AG20443 (cell line): ENCODE results near the gene MRPL57.
A peak's percentile ranks its signal among the peaks of the same experiment; 100 is the strongest.
"Not testable (repeated sequence)": the region's sequence is repeated elsewhere in the genome, so short reads cannot be mapped to it uniquely, and the experiment has no call there.

Experiments
- DNase-seq: peaks from one replicate; pipeline ENCODE4 v3.0.0; 2012; ENCODE audit warnings: low spot score, mixed read lengths

MRPL57 gene

GRCh38 chr13:21176215-21176981, at the start of gene MRPL57, which contains the start of gene SKA3:
Gene MRPL57 (plus strand): TSS chr13:21176658. CDS start chr13:21176917, 259 bp downstream.
Gene SKA3 (minus strand): TSS chr13:21176552. CDS start chr13:21176477, 75 bp downstream.
- DNase-seq, result peak; percentile 99

DNA sequence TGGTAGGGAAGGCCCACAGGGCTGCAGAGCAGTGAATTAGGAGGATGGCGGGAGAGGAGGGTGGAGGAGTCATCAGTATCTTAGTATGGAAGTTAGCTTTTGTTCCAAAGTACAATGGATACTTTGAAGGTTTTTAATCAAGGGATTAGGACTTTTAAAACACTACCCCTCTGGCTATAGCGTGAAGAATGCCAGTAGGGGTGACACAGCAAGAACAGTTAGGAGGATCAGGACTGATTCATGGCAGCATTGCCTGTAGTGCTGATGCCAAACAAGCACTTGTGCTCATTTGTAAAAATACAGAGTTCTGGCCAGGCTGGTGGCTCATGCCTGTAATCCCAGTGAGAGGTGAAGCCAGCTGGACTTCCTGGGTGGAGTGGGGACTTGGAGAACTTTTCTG, 46.3 kb upstream of the MRPL57 start:
- DNase-seq, result no peak

GRCh38 chr13:21133077-21133476, 43.4 kb upstream of the MRPL57 start:
- DNase-seq, result no peak

DNA sequence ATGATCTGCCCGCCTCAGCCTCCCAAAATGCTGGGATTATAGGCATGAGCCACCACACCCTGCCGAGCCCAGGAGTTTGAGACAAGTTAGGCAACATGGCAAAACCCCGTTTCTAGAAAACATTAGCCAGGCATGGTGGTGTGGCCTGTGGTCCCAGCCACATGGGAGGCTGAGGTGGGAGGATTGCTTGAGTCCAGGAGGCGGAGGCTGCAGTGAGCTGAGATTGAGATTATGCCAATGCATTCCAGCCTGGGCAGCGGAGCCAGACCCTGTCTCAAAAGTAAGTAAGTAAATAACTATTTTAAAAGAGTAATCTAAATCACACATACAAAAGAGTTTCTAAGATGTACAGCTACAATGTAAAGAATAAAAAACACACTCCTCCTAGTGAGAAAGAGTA, 42.0 kb upstream of the MRPL57 start:
- no peak for DNase-seq

- DNase-seq, result not testable (repeated sequence)
Measured at GRCh38 chr13:21135833-21136232, 40.6 kb upstream of the MRPL57 start.

DNA sequence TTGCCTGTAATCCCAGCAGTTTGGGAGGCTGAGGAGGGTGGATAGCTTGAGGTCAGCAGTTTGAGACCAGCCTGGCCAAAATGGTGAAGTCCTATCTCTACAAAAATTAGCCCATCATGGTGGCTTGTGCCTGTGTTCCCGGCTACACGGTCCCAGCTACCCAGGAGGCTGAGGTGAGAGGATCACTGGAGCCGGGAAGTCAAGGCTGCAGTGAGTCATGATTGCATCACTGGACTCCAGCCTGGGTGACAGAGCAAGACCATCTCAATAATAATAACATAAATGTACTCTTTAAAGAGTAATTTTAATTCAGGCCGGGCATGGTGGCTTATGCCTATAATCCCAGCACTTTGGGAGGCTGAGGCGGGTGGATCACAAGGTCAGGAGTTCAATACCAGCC, 38.8 kb upstream of the MRPL57 start:
- DNase-seq, result no peak

GRCh38 chr13:21138561-21138960, 37.9 kb upstream of the MRPL57 start:
- DNase-seq, result no peak

DNA sequence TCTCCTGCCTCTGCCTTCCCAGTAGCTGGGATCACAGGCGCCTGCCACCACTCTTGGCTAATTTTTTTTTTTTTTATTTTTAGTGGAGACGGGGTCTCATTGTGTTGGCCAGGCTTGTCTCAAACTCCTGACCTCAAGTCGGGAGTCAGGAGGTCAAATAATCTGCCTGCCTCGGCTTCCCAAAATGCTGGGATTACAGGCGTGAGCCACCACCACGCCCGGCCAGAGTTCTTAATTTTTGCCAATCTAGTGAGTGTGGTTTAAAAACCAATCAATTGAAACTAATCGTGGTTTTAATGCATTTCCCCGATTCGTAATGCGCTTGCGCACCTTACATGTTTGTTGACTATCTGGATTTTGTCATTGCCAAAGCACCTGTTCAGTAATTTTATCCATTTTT, 37.1 kb upstream of the MRPL57 start:
- DNase-seq, result no peak

DNA sequence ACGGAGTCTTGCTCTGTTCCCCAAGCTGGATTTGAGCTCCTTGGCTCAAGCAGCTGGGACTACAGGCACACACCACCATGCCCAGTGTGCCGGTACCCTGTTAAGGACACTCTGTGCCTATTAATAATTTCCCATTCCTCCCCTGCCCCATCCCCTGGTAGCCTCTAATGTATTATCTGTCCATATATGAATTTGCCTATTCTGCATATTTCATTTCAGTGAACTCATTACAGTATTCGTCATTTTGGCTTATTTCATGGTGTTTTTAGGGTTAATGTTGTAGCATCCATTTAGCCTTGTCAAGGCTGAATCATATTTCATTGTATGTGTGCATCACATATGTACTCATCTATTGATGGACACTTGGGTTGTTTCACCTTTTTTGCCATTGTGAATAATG, 33.7 kb upstream of the MRPL57 start:
- DNase-seq, result no peak

GRCh38 chr13:21147827-21148226, 28.6 kb upstream of the MRPL57 start:
- no peak for DNase-seq

- DNase-seq, result no peak
Measured at GRCh38 chr13:21148557-21149258, 27.8 kb upstream of the MRPL57 start.

DNA sequence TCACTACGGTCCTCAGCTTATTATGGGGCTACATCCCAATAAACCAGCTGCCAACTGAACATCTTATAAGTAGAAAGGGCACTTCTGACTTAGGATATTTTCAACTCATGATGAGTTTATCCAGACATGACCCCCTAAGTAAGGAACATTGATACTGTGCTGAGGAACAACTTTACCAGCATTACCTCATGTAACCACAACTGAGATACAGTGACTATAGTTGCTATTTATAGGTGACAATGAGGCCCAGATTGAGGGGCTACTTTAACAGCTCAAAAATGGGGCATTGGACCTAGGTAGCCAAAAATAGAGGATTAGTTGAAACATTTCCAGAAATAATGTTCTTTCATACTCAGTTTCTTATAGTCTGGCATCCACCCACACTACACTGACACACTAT, 26.9 kb upstream of the MRPL57 start:
- DNase-seq, result no peak

DNA sequence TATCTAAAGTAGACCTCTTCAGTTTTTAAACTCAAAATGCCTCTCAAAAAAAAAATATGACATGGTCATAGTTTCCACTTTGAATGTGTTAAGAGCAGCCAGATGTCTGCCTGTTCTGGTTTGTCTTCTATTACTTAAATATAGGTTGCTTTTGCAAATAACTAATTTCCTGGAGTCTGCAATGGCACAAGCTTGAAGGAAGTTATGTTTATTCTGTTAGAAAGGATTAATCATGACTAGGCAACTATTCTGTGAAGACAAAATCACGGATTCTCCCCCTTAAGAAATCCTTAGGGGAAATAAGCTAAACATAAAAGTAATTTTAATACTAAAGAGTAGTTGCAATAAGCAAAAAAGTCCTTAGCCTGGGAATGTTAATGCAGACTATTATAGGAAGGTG, 26.4 kb upstream of the MRPL57 start:
- DNase-seq, result no peak

DNA sequence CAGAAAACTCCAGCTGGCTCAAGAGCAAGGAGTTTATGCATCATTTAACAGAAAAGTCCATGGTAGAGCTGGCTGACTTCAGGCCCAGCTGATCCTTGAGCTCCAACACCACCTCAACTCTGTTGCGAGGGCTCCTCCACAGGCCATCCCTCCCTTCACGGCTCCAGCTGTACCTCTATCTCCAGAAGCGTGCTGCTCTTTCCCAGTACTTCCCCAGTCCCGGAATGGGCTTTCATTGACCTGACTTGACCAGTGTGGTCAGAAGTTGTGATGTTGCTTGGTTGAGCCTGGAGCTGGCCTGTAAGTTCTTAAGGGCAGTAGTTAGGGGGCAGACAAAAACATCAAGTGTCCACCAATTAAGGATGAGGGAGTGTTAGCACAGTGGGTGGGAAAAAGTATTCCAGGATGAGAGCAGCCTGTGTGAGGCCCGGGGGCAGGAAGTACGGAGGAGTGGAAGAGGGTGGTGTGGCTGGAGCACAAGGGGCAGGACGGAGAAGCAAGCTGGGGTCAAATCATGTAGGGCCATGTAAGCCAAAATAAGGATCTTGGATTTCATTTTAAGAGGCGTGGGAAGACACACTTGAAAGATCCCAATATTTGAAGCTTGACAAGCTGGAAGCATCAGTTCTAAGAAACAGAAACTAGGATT, 24.1 kb upstream of the MRPL57 start:
- no peak for DNase-seq

- DNase-seq, result no peak
Measured at GRCh38 chr13:21164631-21165030, 11.8 kb upstream of the MRPL57 start.

DNA sequence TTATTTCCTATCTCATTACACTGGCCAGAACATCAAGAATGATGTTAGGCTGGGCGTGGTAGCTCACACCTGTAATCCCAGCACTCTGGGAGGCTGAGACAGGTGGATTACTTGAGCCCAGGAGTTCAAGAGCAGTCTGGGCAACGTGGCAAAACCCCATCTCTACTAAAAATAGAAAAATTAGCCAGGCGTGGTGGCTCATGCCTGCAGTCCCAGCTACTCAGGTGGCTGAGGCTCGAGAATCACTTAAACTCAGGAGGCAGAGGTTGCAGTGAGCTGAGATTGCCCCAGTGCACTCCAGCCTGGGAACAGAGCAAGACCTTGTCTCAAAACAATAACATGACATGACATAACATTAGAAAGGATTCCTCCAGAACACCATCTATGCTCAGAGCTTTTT, 10.9 kb upstream of the MRPL57 start:
- not testable (repeated sequence) for DNase-seq

- DNase-seq, result no peak
Measured at GRCh38 chr13:21171420-21171819, 5.0 kb upstream of the MRPL57 start.

- DNase-seq, result not testable (repeated sequence)
Measured at GRCh38 chr13:21173767-21174166, 2.7 kb upstream of the MRPL57 start.

DNA sequence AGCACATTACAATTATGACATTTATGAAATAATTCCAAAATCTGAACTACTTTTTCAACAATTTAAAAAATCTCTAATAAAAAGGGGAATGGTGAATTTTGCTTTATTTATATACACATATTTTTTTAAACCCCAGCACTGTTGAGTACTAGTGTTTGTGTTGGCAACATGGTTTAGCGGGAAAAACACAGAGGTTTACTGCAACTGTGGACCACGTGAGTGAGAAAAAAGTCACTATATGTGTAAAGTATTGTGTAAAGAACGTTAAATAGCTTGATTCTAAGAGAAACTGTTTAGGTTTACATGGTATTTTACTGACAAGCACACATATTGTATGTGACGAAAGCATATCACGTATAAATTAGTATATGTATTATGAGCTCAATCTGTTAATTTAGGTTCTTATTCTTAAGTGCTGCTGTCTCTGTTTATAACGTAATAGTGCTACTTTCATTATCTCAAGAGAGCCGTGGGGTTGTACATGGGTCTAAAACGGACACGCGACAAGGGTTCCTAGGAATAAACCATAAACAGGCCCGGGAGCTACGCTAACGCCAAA, 723 bp upstream of the MRPL57 start:
- DNase-seq, result no peak

GRCh38 chr13:21176982-21177284, 475 bp downstream of the MRPL57 start:
- DNase-seq, result no peak

- no peak for DNase-seq
Measured at GRCh38 chr13:21181671-21182070, 5.2 kb downstream of the MRPL57 start.

DNA sequence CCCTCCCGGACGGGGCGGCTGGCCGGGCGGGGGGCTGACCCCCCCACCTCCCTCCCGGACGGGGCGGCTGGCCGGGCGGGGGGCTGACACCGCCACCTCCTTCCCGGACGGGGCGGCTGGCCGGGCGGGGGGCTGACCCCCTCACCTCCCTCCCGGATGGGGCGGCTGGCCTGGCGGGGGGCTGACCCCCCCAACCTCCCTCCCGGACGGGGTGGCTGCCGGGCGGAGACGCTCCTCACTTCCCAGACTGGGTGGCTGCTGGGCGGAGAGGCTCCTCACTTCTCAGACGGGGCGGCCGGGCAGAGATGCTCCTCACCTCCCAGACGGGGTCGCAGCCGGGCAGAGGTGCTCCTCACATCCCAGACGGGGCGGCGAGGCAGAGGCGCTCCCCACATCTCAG, 10.0 kb downstream of the MRPL57 start:
- DNase-seq, result not testable (repeated sequence)

GRCh38 chr13:21194756-21195155, 18.3 kb downstream of the MRPL57 start:
- DNase-seq, result not testable (repeated sequence)
